K562 (cell line): Measurements from ENCODE around the gene DGCR2. TPM values are rescaled to one million over a fixed set of nuclear protein-coding genes. Genes with fewer than 3 reads are reported as not detected.

Source experiments
- CHD1 ChIP-seq: fragments of 200-600 bp; sonication (generic); IDR thresholded peaks from one replicate; pipeline ENCODE4 v1.6.1; 2012; ENCODE audit warnings: mild to moderate bottlenecking, moderate library complexity, low read length, inconsistent platforms
- EHMT2 ChIP-seq: fragments of 450-650 bp; IDR thresholded peaks from 2 replicates; pipeline ENCODE4 v1.6.1; 2018; ENCODE audit warnings: antibody characterized with exemption
- HDAC6 ChIP-seq: IDR thresholded peaks from 2 replicates; pipeline ENCODE4 v1.6.1; 2012; ENCODE audit warnings: low read depth, mild to moderate bottlenecking, control low read depth, inconsistent platforms, low read length, moderate library complexity
- JUN ChIP-seq, 2 experiments: sonication (generic) in 1 of 2; formaldehyde crosslinking in 1 of 2; IDR thresholded peaks; 2 replicates each; pipeline versions ENCODE4 v1.6.1 to v1.8.0; 2012 to 2022; ENCODE audit warnings: borderline replicate concordance in 2 of 2, mild to moderate bottlenecking in 2 of 2, improper control_type of control experiment in 1 of 2, low read depth in 1 of 2, low read length in 1 of 2, missing genetic modification reagents in 1 of 2
- PHB2 ChIP-seq: fragments of 450-650 bp; IDR thresholded peaks from 2 replicates; pipeline ENCODE4 v1.6.1; 2017; ENCODE audit warnings: low read depth
- SAFB ChIP-seq: fragments of 200-400 bp; formaldehyde crosslinking; IDR thresholded peaks from 2 replicates; pipeline ENCODE4 v1.6.1; 2017; ENCODE audit warnings: low read depth, low read length, borderline replicate concordance
- SRF ChIP-seq, 2 experiments: fragments of 250-450, 450-650 bp in 1 of 2; sonication (Bioruptor Pico) in 1 of 2; sonication (generic) in 1 of 2; formaldehyde crosslinking; IDR thresholded peaks; 2 replicates each; pipeline versions ENCODE4 v1.5.0 to v1.5.1; 2020 to 2022; ENCODE audit warnings: mild to moderate bottlenecking in 1 of 2, missing genetic modification reagents in 1 of 2
- STAG1 ChIP-seq: sonication (generic); formaldehyde crosslinking; IDR thresholded peaks from 2 replicates; pipeline ENCODE4 v1.5.0; 2020; ENCODE audit warnings: missing genetic modification reagents, borderline replicate concordance
- TEAD1 ChIP-seq, 2 experiments: fragments of 450-650 bp in 1 of 2; sonication (generic) in 1 of 2; formaldehyde crosslinking; IDR thresholded peaks; 2 replicates each; pipeline versions ENCODE4 v1.4.0 to v1.8.0; 2020 to 2022; ENCODE audit warnings: mild to moderate bottlenecking in 2 of 2, missing genetic modification reagents in 1 of 2
- XRCC5 ChIP-seq: fragments of 200-400 bp; formaldehyde crosslinking; IDR thresholded peaks from 2 replicates; pipeline ENCODE4 v1.6.1; 2017; ENCODE audit warnings: low read depth, mild to moderate bottlenecking, low read length
- ZHX1 ChIP-seq: fragments of 150-350 bp; conservative IDR thresholded peaks from 2 replicates; pipeline ENCODE4 v1.6.1; 2014; ENCODE audit warnings: low read length
- ZNF311 ChIP-seq: fragments of 250-450 bp; sonication (Bioruptor Pico); IDR thresholded peaks from 2 replicates; pipeline ENCODE4 v1.4.0; 2020; ENCODE audit warnings: mild to moderate bottlenecking, moderate library complexity
- ZNF445 ChIP-seq: fragments of 250-450 bp; sonication (Bioruptor Pico); IDR thresholded peaks from 2 replicates; pipeline ENCODE4 v1.4.0; 2020; ENCODE audit warnings: low read depth, mild to moderate bottlenecking, moderate library complexity
- ZNF77 ChIP-seq: fragments of 250-450 bp; sonication (Bioruptor Pico); IDR thresholded peaks from 2 replicates; pipeline ENCODE4 v1.5.0; 2020
- ZNF830 ChIP-seq: fragments of 250-450 bp; sonication (Bioruptor Pico); IDR thresholded peaks from 2 replicates; pipeline ENCODE4 v1.5.0; 2021; ENCODE audit warnings: mild to moderate bottlenecking
- polyA plus RNA-seq, 8 experiments: library from polyadenylated mRNA; depleted of rRNA in 4 of 8; stranded (reverse) in 5 of 8; unstranded in 3 of 8; fragments of >200 nt; fragmentation: Nextera tagmentation in 2 of 8; fragmentation: Illumina TruSeq in 1 of 8; extraction: Ambion mirVana in 2 of 8; extraction: Trizol in 1 of 8; gene quantifications; 2 replicates each; pipeline versions ENCODE4 v1.2.1 to v1.2.3, GENCODE V29; 2011 to 2014; ENCODE audit warnings: inconsistent platforms in 1 of 8, missing spikeins in 1 of 8
- total RNA-seq, 7 experiments: library from RNA; depleted of rRNA in 6 of 7; stranded (reverse); fragments of >200 nt in 6 of 7; fragmentation: Illumina TruSeq in 2 of 7; extraction: Trizol in 2 of 7; gene quantifications; 2 replicates each; pipeline versions ENCODE4 v1.2.1 to v1.2.3, GENCODE V29; 2011 to 2021; ENCODE audit warnings: low replicate concordance in 1 of 7
- TF ChIP-seq, protein P1 (sequence below), 2 experiments: fragments of 450-650 bp in 1 of 2; sonication (generic) in 1 of 2; formaldehyde crosslinking; conservative IDR thresholded peaks; 2 replicates each; pipeline versions ENCODE4 v1.4.0 to v1.8.1; 2020 to 2022; ENCODE audit warnings: mild to moderate bottlenecking in 1 of 2, missing genetic modification reagents in 1 of 2
- TF ChIP-seq, protein P2 (sequence below): fragments of 450-650 bp; formaldehyde crosslinking; IDR thresholded peaks from 2 replicates; pipeline ENCODE4 v1.4.0; 2022; ENCODE audit warnings: missing genetic modification characterization

DGCR2 gene
- total and polyA plus RNA-seq, 9 of the 15 experiments (the other 6 are each of a cell fraction or from before 2014, with no cell fraction given), result 0.69 to 101 (median 56.4) TPM

DNA sequence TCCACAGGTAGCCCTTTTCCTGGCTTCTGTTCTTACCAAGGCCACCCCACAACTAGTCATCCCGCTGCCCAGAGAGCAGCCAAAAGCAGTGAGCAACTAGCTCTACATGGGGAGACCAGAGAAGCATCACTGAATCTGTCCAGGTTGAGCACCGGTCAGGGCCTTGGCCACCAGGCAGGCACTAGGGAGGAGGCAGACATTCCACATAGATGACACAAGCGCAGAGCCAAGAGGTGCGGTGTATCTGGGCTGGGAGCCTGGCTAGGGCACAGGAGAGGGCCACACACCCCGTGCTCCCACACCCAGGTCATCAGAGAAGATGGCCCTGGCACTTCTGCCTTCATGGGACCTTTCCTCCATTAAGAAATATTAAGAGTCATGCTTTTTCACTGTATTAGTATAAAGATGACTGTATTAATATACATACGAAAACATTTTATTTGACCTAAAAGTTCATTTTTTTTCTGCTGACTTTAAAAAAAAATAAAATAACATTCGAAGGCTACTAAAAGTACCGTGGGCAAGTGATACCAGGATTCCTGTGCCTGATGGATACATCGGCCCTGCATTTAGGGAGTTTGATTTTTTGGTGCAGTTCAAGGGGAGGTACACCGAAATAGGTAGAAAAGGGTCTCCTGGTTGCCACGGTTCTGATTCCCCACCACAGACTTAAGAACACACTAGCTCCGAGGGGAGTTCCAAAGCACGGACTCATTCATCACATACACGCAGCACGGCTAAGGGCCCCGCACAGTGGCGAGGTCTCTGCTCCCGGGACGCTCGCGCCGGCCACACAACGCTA is 1.2 kb downstream of the DGCR2 start (continued):
- TF ChIP-seq ZNF445 (CRISPR knock-in tag), result no peak; the same call in 1 of the 2 replicates
- TF ChIP-seq SRF (CRISPR knock-in tag; IDR thresholded peaks at IDR 0.05), result peak in 1 of 2 experiments; percentile 10; a peak in 1 of 4 replicates
- peak; percentile 51; the same call in 1 of the 2 replicates for TF ChIP-seq JUN (IDR thresholded peaks at IDR 0.05; ENCODE audit: borderline replicate concordance, low read depth, low read length)
- TF ChIP-seq JUN (CRISPR knock-in tag; IDR thresholded peaks at IDR 0.05; ENCODE audit: borderline replicate concordance), result no peak
- TF ChIP-seq, protein P1, sequence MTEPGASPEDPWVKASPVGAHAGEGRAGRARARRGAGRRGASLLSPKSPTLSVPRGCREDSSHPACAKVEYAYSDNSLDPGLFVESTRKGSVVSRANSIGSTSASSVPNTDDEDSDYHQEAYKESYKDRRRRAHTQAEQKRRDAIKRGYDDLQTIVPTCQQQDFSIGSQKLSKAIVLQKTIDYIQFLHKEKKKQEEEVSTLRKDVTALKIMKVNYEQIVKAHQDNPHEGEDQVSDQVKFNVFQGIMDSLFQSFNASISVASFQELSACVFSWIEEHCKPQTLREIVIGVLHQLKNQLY (CRISPR knock-in tag; conservative IDR thresholded peaks at IDR 0.05), result no peak
- TF ChIP-seq ZNF830 (CRISPR knock-in tag), result peak; percentile 24; the same call in 1 of the 2 replicates
- TF ChIP-seq XRCC5, result no peak
- TF ChIP-seq ZHX1, result 0 out of 2 replicates have a peak, but pooled peaks have one; percentile 23
- TF ChIP-seq TEAD1 (CRISPR knock-in tag; IDR thresholded peaks at IDR 0.05), result 0 out of 4 replicates have a peak, but pooled peaks of 1 of the 2 experiments have one; percentile 14
- no peak for TF ChIP-seq SAFB
- TF ChIP-seq STAG1 (CRISPR knock-in tag), result no peak
- TF ChIP-seq, protein P2, sequence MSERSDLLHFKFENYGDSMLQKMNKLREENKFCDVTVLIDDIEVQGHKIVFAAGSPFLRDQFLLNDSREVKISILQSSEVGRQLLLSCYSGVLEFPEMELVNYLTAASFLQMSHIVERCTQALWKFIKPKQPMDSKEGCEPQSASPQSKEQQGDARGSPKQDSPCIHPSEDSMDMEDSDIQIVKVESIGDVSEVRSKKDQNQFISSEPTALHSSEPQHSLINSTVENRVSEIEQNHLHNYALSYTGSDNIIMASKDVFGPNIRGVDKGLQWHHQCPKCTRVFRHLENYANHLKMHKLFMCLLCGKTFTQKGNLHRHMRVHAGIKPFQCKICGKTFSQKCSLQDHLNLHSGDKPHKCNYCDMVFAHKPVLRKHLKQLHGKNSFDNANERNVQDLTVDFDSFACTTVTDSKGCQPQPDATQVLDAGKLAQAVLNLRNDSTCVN (CRISPR knock-in tag), result 0 out of 2 replicates have a peak, but pooled peaks have one; percentile 7
- peak; percentile 30; the same call in 1 of the 2 replicates for TF ChIP-seq ZNF77 (CRISPR knock-in tag)
- no peak for TF ChIP-seq EHMT2
- no peak for TF ChIP-seq PHB2
- TF ChIP-seq HDAC6, result no peak; the same call in 1 of the 2 replicates
- TF ChIP-seq ZNF311, result no peak
- peak; percentile 94 for TF ChIP-seq CHD1
